ENCODE results near the gene HUWE1.
"Not testable (repeated sequence)": the region's sequence is repeated elsewhere in the genome, so short reads cannot be mapped to it uniquely, and the experiment has no call there.

HUWE1 gene

GRCh38 chrX:53686151-53686885 lies at the start of gene HUWE1:
Gene HUWE1, minus strand, starts transcription at chrX:53686719. Its CDS starts 32,612 bp downstream, at chrX:53654107.
- DNase-seq: peak; percentile 78

GRCh38 chrX:53732797-53733196 lies 46.3 kb upstream of the HUWE1 start:
- no peak for DNase-seq

- DNase-seq: no peak
Observed at GRCh38 chrX:53729751-53730150, 43.2 kb upstream of the HUWE1 start.

GRCh38 chrX:53728506-53728905 lies 42.0 kb upstream of the HUWE1 start:
- DNase-seq: no peak

GRCh38 chrX:53724872-53725271 lies 38.4 kb upstream of the HUWE1 start:
- DNase-seq: no peak

- DNase-seq: no peak
Observed at GRCh38 chrX:53723381-53723780, 36.9 kb upstream of the HUWE1 start.

- not testable (repeated sequence) for DNase-seq
Observed at GRCh38 chrX:53721610-53722009, 35.1 kb upstream of the HUWE1 start.

- not testable (repeated sequence) for DNase-seq
Observed at GRCh38 chrX:53719666-53720065, 33.1 kb upstream of the HUWE1 start.

- no peak for DNase-seq
Observed at GRCh38 chrX:53718073-53718472, 31.6 kb upstream of the HUWE1 start.

- no peak for DNase-seq
Observed at GRCh38 chrX:53717205-53717604, 30.7 kb upstream of the HUWE1 start.

GRCh38 chrX:53716328-53717088 lies 30.0 kb upstream of the HUWE1 start:
- peak; percentile 19 for DNase-seq

- no peak for DNase-seq
Observed at GRCh38 chrX:53715346-53715924, 28.9 kb upstream of the HUWE1 start.

- peak; percentile 23 for DNase-seq
Observed at GRCh38 chrX:53714580-53715345, 28.2 kb upstream of the HUWE1 start.

GRCh38 chrX:53713987-53714579 lies 27.6 kb upstream of the HUWE1 start:
- no peak for DNase-seq

- no peak for DNase-seq
Observed at GRCh38 chrX:53711436-53711835, 24.9 kb upstream of the HUWE1 start.

- no peak for DNase-seq
Observed at GRCh38 chrX:53704854-53705253, 18.3 kb upstream of the HUWE1 start.

- no peak for DNase-seq
Observed at GRCh38 chrX:53704294-53704693, 17.8 kb upstream of the HUWE1 start.

GRCh38 chrX:53695946-53696549 lies 9.5 kb upstream of the HUWE1 start:
- no peak for DNase-seq

- DNase-seq: no peak
Observed at GRCh38 chrX:53694642-53695041, 8.1 kb upstream of the HUWE1 start.

- DNase-seq: no peak
Observed at GRCh38 chrX:53688300-53688699, 1.8 kb upstream of the HUWE1 start.

- DNase-seq: no peak
Observed at GRCh38 chrX:53685711-53686110, 808 bp downstream of the HUWE1 start.
